Tibial nerve (tissue), 4 donors: Measurements from ENCODE around the gene LRP4. TPM values are rescaled to one million over a fixed set of nuclear protein-coding genes. Genes with fewer than 3 reads are reported as not detected.
A peak's percentile ranks its signal among the peaks of the same experiment; 100 is the strongest.

Experiments
- DNase-seq, 2 donors: peaks; one replicate each; pipeline ENCODE4 v3.0.0-alpha.2; 2019; ENCODE audit warnings: low spot score in 2 of 2
- H3K27ac ChIP-seq, 4 donors: fragments of 200-600 bp; sonication (generic) in 3 of 4; one replicate each; pipeline ENCODE4 v1.5.1; 2017 to 2019; ENCODE audit warnings: mild to moderate bottlenecking in 1 of 4
- H3K27me3 ChIP-seq, 2 donors: fragments of 200-600 bp; sonication (generic) in 1 of 2; one replicate each; pipeline versions ENCODE4 v1.5.1 to v1.6.0; 2017 to 2019
- H3K36me3 ChIP-seq, 3 donors: fragments of 200-600 bp; sonication (generic); one replicate each; pipeline ENCODE4 v1.5.1; 2018 to 2019
- H3K4me1 ChIP-seq, 4 donors: fragments of 200-600 bp; sonication (generic) in 3 of 4; one replicate each; pipeline ENCODE4 v1.5.1; 2017 to 2019
- H3K4me3 ChIP-seq, 4 donors: fragments of 200-600 bp; sonication (generic) in 3 of 4; one replicate each; pipeline ENCODE4 v1.5.1; 2017 to 2019; ENCODE audit warnings: mild to moderate bottlenecking in 1 of 4, moderate library complexity in 1 of 4
- H3K9me3 ChIP-seq, 4 donors: fragments of 200-600 bp; sonication (generic) in 3 of 4; one replicate each; pipeline ENCODE4 v1.5.1; 2017 to 2019
- EP300 ChIP-seq, 2 donors: sonication (generic); formaldehyde crosslinking; IDR thresholded peaks; one replicate each; pipeline ENCODE4 v1.6.1; 2017; ENCODE audit warnings: antibody characterized with exemption in 2 of 2, mild to moderate bottlenecking in 1 of 2
- POLR2A ChIP-seq, 2 donors: fragments of 450-650 bp; IDR thresholded peaks; one replicate each; pipeline ENCODE4 v1.6.1; 2017; ENCODE audit warnings: antibody characterized with exemption in 2 of 2, mild to moderate bottlenecking in 2 of 2, moderate library complexity in 2 of 2
- WGBS, 2 donors: methylation state at CpG; one replicate each; pipeline ENCODE4 v1.1.5; 2018; 5-methylcytosine and 5-hydroxymethylcytosine counted together
- total RNA-seq, 4 donors: library from RNA; depleted of rRNA; stranded (reverse); fragments of >200 nt; gene quantifications; one replicate each; pipeline ENCODE4 v1.1.0, GENCODE V29; 2016
- TF ChIP-seq, protein P1 (sequence below), 5 experiments: fragments of 200-600 bp in 3 of 5; fragments of 450-650 bp in 2 of 5; sonication (generic) in 3 of 5; IDR thresholded peaks; one replicate each; pipeline ENCODE4 v1.5.1; 2016 to 2019; ENCODE audit warnings: antibody characterized with exemption in 5 of 5, mild to moderate bottlenecking in 3 of 5, moderate library complexity in 2 of 5

Gene LRP4
- total RNA-seq, 4 donors from 2014 or later, result 24.3 to 105 (median 52.9) TPM

- H3K4me3 ChIP-seq, result no peak overlapping the region
- no peaks in the 10 kb centered on the region for H3K4me1 ChIP-seq
- H3K27ac ChIP-seq, result no peak overlapping the region
- no peak for TF ChIP-seq EP300 (IDR thresholded peaks at IDR 0.05)
- TF ChIP-seq, protein P1, sequence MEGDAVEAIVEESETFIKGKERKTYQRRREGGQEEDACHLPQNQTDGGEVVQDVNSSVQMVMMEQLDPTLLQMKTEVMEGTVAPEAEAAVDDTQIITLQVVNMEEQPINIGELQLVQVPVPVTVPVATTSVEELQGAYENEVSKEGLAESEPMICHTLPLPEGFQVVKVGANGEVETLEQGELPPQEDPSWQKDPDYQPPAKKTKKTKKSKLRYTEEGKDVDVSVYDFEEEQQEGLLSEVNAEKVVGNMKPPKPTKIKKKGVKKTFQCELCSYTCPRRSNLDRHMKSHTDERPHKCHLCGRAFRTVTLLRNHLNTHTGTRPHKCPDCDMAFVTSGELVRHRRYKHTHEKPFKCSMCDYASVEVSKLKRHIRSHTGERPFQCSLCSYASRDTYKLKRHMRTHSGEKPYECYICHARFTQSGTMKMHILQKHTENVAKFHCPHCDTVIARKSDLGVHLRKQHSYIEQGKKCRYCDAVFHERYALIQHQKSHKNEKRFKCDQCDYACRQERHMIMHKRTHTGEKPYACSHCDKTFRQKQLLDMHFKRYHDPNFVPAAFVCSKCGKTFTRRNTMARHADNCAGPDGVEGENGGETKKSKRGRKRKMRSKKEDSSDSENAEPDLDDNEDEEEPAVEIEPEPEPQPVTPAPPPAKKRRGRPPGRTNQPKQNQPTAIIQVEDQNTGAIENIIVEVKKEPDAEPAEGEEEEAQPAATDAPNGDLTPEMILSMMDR (IDR thresholded peaks at IDR 0.05), result no peak
- TF ChIP-seq POLR2A (IDR thresholded peaks at IDR 0.05), result no peak
- H3K9me3 ChIP-seq, result no peaks in the 10 kb centered on the region
- no peak for DNase-seq
- H3K27me3 ChIP-seq, result no peaks in the 10 kb centered on the region
- H3K36me3 ChIP-seq, result peaks cover 0 to 51% (median 0%) of the 10 kb centered on the region in 3 donors
- WGBS, 2 donors, result 76 to 82% methylated on average over 2 of the region's 2 CpGs
Measured at GRCh38 chr11:46865340-46865739, 53.0 kb downstream of the LRP4 start.

DNA sequence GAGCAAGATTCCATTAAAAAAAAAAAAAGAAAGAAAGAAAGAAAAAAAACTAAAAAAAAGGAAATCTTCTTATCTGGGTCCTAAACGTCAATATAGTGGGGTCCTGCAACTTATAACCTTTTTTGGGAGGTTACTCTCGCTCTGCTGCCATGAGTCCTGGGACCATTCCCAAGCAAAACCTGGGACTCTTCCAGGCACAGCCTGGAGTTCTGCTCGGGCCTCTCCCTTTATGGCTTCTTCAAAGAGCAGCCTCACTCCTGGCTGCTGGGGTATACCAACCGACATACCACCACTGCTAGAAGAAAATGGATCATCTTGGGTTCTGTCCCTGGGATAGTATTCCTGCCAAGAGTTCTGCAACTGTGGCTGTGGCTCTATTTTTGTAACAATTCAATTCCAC, 58.1 kb downstream of the LRP4 start:
- TF ChIP-seq, protein P1 (IDR thresholded peaks at IDR 0.05), result no peak
- TF ChIP-seq POLR2A (IDR thresholded peaks at IDR 0.05) (no peak), EP300 (IDR thresholded peaks at IDR 0.05) (no peak)
- Histone ChIP-seq H3K4me1 (no peaks in the 10 kb centered on the region), H3K9me3 (no peaks in the 10 kb centered on the region), H3K4me3 (no peak overlapping the region), H3K27ac (no peak overlapping the region), H3K27me3 (no peaks in the 10 kb centered on the region), H3K36me3 (peaks cover 0 to 31% (median 0%) of the 10 kb centered on the region in 3 donors)
- DNase-seq, result no peak
- 70 to 78% methylated on average over 4 of the region's 4 CpGs for WGBS, 2 donors

DNA sequence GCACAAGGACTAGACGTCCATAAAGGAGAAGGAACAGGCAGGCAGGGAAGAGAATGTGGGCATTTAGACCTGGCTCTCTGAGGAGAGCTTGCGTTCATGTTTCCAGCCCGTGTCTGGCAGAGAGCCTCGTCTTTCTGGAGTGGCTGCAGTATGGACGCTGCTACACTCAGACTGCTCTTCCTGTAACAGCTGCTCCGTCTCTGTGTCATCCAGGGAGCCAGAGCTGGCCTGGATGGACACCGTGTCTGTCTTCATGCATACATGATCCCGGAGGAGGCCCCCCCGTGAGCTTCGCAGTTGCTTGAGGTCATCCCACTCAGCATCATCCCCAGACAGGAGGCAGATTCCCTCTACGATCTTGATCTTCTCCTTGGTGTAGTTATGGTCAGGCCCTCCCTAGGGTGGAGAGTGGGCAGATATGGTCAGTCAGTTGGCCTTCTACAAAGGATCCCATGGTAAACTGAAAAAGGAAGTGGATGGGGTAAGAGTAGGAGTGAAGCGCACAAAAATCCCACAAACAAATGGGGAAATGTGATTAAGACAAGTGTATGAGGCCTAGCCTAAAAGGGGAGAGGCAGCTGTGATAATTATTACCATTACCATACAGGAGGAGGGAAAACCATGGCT, 59.3 kb downstream of the LRP4 start:
- no peak for DNase-seq
- peak overlapping the region in 1 of 4 donors; percentile 28 for H3K27ac ChIP-seq
- H3K27me3 ChIP-seq, result no peaks in the 10 kb centered on the region
- no peaks in the 10 kb centered on the region for H3K4me1 ChIP-seq
- peaks cover 0 to 26% (median 0%) of the 10 kb centered on the region in 3 donors for H3K36me3 ChIP-seq
- H3K4me3 ChIP-seq, result no peak overlapping the region
- H3K9me3 ChIP-seq, result no peaks in the 10 kb centered on the region
- 86% methylated on average over 12 of the region's 12 CpGs for WGBS, 2 donors
- no peak for TF ChIP-seq POLR2A (IDR thresholded peaks at IDR 0.05)
- TF ChIP-seq, protein P1 (IDR thresholded peaks at IDR 0.05), result no peak
- no peak for TF ChIP-seq EP300 (IDR thresholded peaks at IDR 0.05)

DNA sequence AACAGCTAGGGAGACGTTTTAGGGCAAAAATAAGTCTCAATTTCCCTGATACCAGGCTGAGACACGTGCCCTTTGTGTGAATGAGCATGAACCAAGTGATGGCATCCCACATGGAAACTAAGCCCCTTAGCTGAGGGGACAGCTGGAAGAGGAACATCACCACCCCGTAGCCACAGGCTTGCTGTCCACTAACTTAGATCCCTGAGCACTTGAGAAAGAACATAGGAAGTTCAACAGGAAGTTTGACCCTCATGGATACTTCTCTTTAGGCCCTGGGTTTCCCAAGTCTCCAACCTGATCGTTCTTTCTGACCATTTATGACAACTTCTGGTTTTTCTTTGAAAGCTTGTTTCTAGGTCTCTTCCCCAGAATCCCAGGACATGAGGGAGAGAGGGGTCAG, 60.7 kb downstream of the LRP4 start:
- Histone ChIP-seq H3K36me3 (peaks cover 0 to 20% (median 0%) of the 10 kb centered on the region in 3 donors), H3K27ac (peak overlapping the region in 1 of 4 donors; percentile 28), H3K4me3 (no peak overlapping the region), H3K4me1 (no peaks in the 10 kb centered on the region), H3K27me3 (no peaks in the 10 kb centered on the region), H3K9me3 (no peaks in the 10 kb centered on the region)
- 69 to 72% methylated on average over 4 of the region's 4 CpGs for WGBS, 2 donors
- DNase-seq, result no peak
- no peak for TF ChIP-seq POLR2A (IDR thresholded peaks at IDR 0.05)
- TF ChIP-seq, protein P1 (IDR thresholded peaks at IDR 0.05), result no peak
- TF ChIP-seq EP300 (IDR thresholded peaks at IDR 0.05), result no peak

DNA sequence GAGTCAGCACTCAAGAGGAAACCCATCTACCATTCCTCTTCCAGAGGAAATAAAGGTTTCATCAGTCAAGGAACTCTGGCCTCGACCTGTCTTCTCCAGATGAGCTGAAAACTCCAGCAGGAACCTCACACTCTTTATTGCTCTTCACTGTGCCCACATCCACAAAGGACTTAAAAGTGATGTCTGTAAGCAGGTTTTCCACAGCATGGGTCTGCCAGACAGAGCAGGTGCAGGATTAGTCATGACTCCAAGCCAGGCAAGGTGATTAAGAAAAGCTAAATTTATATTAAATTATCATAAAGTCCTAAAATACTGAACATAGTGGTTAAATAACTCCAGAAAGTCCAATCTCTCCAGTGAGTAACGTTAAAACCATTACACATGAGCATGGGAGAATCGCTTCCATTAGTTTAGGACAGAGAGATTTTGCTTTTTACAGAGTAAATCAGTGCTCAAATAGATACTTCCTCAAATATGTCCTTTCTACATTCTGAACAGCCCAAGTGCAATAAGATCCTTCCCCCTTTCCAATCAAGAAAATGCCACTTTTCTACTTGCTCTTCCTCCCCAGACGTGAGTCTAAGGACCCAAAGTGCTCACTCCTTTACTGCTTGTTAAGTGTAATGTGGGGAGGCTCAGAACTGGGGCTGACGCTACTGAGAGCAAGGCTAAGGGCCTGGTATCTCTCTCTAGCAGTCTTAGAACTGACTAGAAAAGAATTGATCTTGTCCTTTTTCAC, 61.6 kb downstream of the LRP4 start:
- no peak overlapping the region for H3K4me3 ChIP-seq
- DNase-seq, result no peak
- H3K4me1 ChIP-seq, result no peaks in the 10 kb centered on the region
- H3K27me3 ChIP-seq, result no peaks in the 10 kb centered on the region
- no peak for TF ChIP-seq EP300 (IDR thresholded peaks at IDR 0.05)
- TF ChIP-seq, protein P1 (IDR thresholded peaks at IDR 0.05), result no peak
- TF ChIP-seq POLR2A (IDR thresholded peaks at IDR 0.05), result no peak
- no peaks in the 10 kb centered on the region for H3K9me3 ChIP-seq
- H3K36me3 ChIP-seq, result peaks cover 0 to 13% (median 0%) of the 10 kb centered on the region in 3 donors
- WGBS, 2 donors, result 57 to 72% methylated on average over 5 of the region's 5 CpGs
- H3K27ac ChIP-seq, result peak overlapping the region in 1 of 4 donors; percentile 4
